Tibial artery (tissue), 4 donors: ENCODE data around the gene DPP6.
A peak's percentile ranks its signal among the peaks of the same experiment; 100 is the strongest.

ENCODE experiments used
- DNase-seq, 2 donors: peaks; one replicate each; pipeline ENCODE4 v3.0.0-alpha.2; 2019
- H3K27ac ChIP-seq, 2 donors: fragments of 200-600 bp; sonication (generic) in 1 of 2; 1 replicate in 1 of 2; 2 replicates in 1 of 2; pipeline ENCODE4 v1.5.1; 2018 to 2019; ENCODE audit warnings: mild to moderate bottlenecking in 1 of 2
- H3K27me3 ChIP-seq, 2 donors: fragments of 200-600 bp; sonication (generic) in 1 of 2; one replicate each; pipeline versions ENCODE4 v1.5.1 to v1.6.0; 2016 to 2019
- H3K36me3 ChIP-seq, 3 donors: fragments of 200-600 bp; sonication (generic) in 2 of 3; one replicate each; pipeline ENCODE4 v1.5.1; 2016 to 2019; ENCODE audit warnings: mild to moderate bottlenecking in 2 of 3
- H3K4me1 ChIP-seq, 4 donors: fragments of 200-600 bp; sonication (generic) in 2 of 4; 1 replicate in 3 of 4; 2 replicates in 1 of 4; pipeline ENCODE4 v1.5.1; 2016 to 2019
- H3K4me3 ChIP-seq, 2 donors: fragments of 200-600 bp; sonication (generic) in 1 of 2; 1 replicate in 1 of 2; 2 replicates in 1 of 2; pipeline ENCODE4 v1.5.1; 2018 to 2019; ENCODE audit warnings: mild to moderate bottlenecking in 2 of 2
- H3K9me3 ChIP-seq, 3 donors: fragments of 200-600 bp; sonication (generic) in 1 of 3; one replicate each; pipeline ENCODE4 v1.5.1; 2016 to 2019
- CTCF ChIP-seq, 2 experiments: fragments of 200-600 bp in 1 of 2; fragments of 450-650 bp in 1 of 2; IDR thresholded peaks; one replicate each; pipeline ENCODE4 v1.5.1; 2017 to 2019; ENCODE audit warnings: antibody characterized with exemption in 2 of 2, mild to moderate bottlenecking in 1 of 2, moderate library complexity in 1 of 2
- intact Hi-C: fragments of 100-400 bp; cut with DNase I; formaldehyde crosslinking; loops from one replicate; pipeline ENCODE4 v1.15.0; 2023; ENCODE audit warnings: low total_unique reads

Gene DPP6

GRCh38 chr7:154497751-154498150, 445.6 kb downstream of the DPP6 start:
- H3K9me3 ChIP-seq = no peaks in the 10 kb centered on the region
- no peaks in the 10 kb centered on the region for H3K36me3 ChIP-seq
- H3K27me3 ChIP-seq = no peaks in the 10 kb centered on the region
- intact Hi-C loops = no loop called here
- no peak overlapping the region for H3K27ac ChIP-seq
- H3K4me3 ChIP-seq = no peak overlapping the region
- DNase-seq = no peak
- no peaks in the 10 kb centered on the region for H3K4me1 ChIP-seq
- no peak for TF ChIP-seq CTCF (IDR thresholded peaks at IDR 0.05)

GRCh38 chr7:154503962-154504550, 451.9 kb downstream of the DPP6 start:
- Histone ChIP-seq H3K4me3 (no peak overlapping the region), H3K36me3 (no peaks in the 10 kb centered on the region), H3K4me1 (no peaks in the 10 kb centered on the region), H3K27me3 (no peaks in the 10 kb centered on the region), H3K27ac (no peak overlapping the region), H3K9me3 (peaks cover 0 to 7% (median 0%) of the 10 kb centered on the region in 3 donors)
- TF ChIP-seq CTCF (IDR thresholded peaks at IDR 0.05) = peak in 1 of 2 experiments; percentile 26
- no peak for DNase-seq
- intact Hi-C loops = no loop called here

- H3K27ac ChIP-seq = no peak overlapping the region
- no peak for TF ChIP-seq CTCF (IDR thresholded peaks at IDR 0.05)
- no peak for DNase-seq
- H3K4me1 ChIP-seq = no peaks in the 10 kb centered on the region
- H3K36me3 ChIP-seq = no peaks in the 10 kb centered on the region
- no peaks in the 10 kb centered on the region for H3K27me3 ChIP-seq
- H3K9me3 ChIP-seq = peaks cover 0 to 7% (median 0%) of the 10 kb centered on the region in 3 donors
- intact Hi-C loops = no loop called here
- no peak overlapping the region for H3K4me3 ChIP-seq
Observed at GRCh38 chr7:154504918-154505317, 452.7 kb downstream of the DPP6 start.

GRCh38 chr7:154505362-154505761, 453.2 kb downstream of the DPP6 start:
- Histone ChIP-seq H3K27me3 (no peaks in the 10 kb centered on the region), H3K27ac (no peak overlapping the region), H3K9me3 (peaks cover 0 to 7% (median 0%) of the 10 kb centered on the region in 3 donors), H3K4me1 (no peaks in the 10 kb centered on the region), H3K4me3 (no peak overlapping the region), H3K36me3 (no peaks in the 10 kb centered on the region)
- TF ChIP-seq CTCF (IDR thresholded peaks at IDR 0.05) = no peak
- intact Hi-C loops = no loop called here
- no peak for DNase-seq

GRCh38 chr7:154509192-154509591, 457.0 kb downstream of the DPP6 start:
- intact Hi-C loops = no loop called here
- H3K27me3 ChIP-seq = no peaks in the 10 kb centered on the region
- no peaks in the 10 kb centered on the region for H3K4me1 ChIP-seq
- no peak for DNase-seq
- no peak overlapping the region for H3K4me3 ChIP-seq
- H3K27ac ChIP-seq = no peak overlapping the region
- TF ChIP-seq CTCF (IDR thresholded peaks at IDR 0.05) = no peak
- H3K9me3 ChIP-seq = peaks cover 0 to 7% (median 0%) of the 10 kb centered on the region in 3 donors
- no peaks in the 10 kb centered on the region for H3K36me3 ChIP-seq
